H9 (cell line): ENCODE data around the gene PHLDB1. TPM values are rescaled to one million over a fixed set of nuclear protein-coding genes. Genes with fewer than 3 reads are reported as not detected.

Experiments
- DNase-seq: peaks from one replicate; pipeline ENCODE4 v3.0.0-alpha.2; 2017
- H2AFZ ChIP-seq: one replicate; pipeline ENCODE4 v1.6.1; 2013; ENCODE audit warnings: mild to moderate bottlenecking, low read length, control low read depth, moderate library complexity
- H2AK5ac ChIP-seq: 2 replicates; pipeline ENCODE4 v1.6.1; 2013; ENCODE audit warnings: low read length, control low read depth, mixed read lengths; ENCODE audit not compliant: insufficient read length
- H2BK120ac ChIP-seq: one replicate; pipeline ENCODE4 v1.6.1; 2013; ENCODE audit warnings: low read depth, mild to moderate bottlenecking, low read length, control low read depth, inconsistent platforms; ENCODE audit not compliant: poor library complexity, severe bottlenecking
- H2BK12ac ChIP-seq: 2 replicates; pipeline ENCODE4 v1.6.1; 2013; ENCODE audit warnings: low read length, control low read depth, mixed read lengths, low read depth; ENCODE audit not compliant: insufficient read length
- H2BK15ac ChIP-seq: 2 replicates; pipeline ENCODE4 v1.6.1; 2013; ENCODE audit warnings: low read depth, low read length, control low read depth
- H2BK20ac ChIP-seq: one replicate; pipeline ENCODE4 v1.6.1; 2013; ENCODE audit warnings: low read depth, mild to moderate bottlenecking, low read length, control low read depth, inconsistent platforms; ENCODE audit not compliant: poor library complexity, severe bottlenecking
- H2BK5ac ChIP-seq: 2 replicates; pipeline ENCODE4 v1.6.1; 2013; ENCODE audit warnings: low read length, control low read depth, mixed read lengths; ENCODE audit not compliant: insufficient read length
- H3K14ac ChIP-seq: 2 replicates; pipeline ENCODE4 v1.6.1; 2013; ENCODE audit warnings: low read length, control low read depth; ENCODE audit not compliant: insufficient read depth
- H3K18ac ChIP-seq: 2 replicates; pipeline ENCODE4 v1.6.1; 2013; ENCODE audit warnings: low read depth, mild to moderate bottlenecking, mixed read lengths, low read length, control low read depth; ENCODE audit not compliant: insufficient read length
- H3K23ac ChIP-seq: 2 replicates; pipeline ENCODE4 v1.6.1; 2013; ENCODE audit warnings: low read length, control low read depth, mixed read lengths, low read depth; ENCODE audit not compliant: insufficient read length
- H3K23me2 ChIP-seq: 2 replicates; pipeline ENCODE4 v1.6.1; 2013; ENCODE audit warnings: low read depth, mild to moderate bottlenecking, mixed read lengths, low read length, control low read depth; ENCODE audit not compliant: insufficient read length, poor library complexity, severe bottlenecking
- H3K27ac ChIP-seq: 2 replicates; pipeline ENCODE4 v1.5.1; 2013; ENCODE audit warnings: low read length, control low read depth, mixed read lengths, low read depth; ENCODE audit not compliant: insufficient read length
- H3K27me3 ChIP-seq: 2 replicates; pipeline ENCODE4 v1.6.1; 2013; ENCODE audit warnings: low read length, control low read depth, inconsistent platforms; ENCODE audit not compliant: insufficient read depth
- H3K4ac ChIP-seq: 2 replicates; pipeline ENCODE4 v1.6.1; 2013; ENCODE audit warnings: low read depth, mild to moderate bottlenecking, control low read depth, inconsistent platforms, low read length, moderate library complexity
- H3K4me1 ChIP-seq: 2 replicates; pipeline ENCODE4 v1.6.1; 2013; ENCODE audit warnings: low read length, control low read depth, inconsistent platforms; ENCODE audit not compliant: insufficient read depth
- H3K4me2 ChIP-seq: 2 replicates; pipeline ENCODE4 v1.6.1; 2013; ENCODE audit warnings: low read length, control low read depth, mixed read lengths; ENCODE audit not compliant: insufficient read length, insufficient read depth
- H3K56ac ChIP-seq: 2 replicates; pipeline ENCODE4 v1.6.1; 2013; ENCODE audit warnings: low read depth, mild to moderate bottlenecking, mixed read lengths, low read length, control low read depth; ENCODE audit not compliant: insufficient read length
- H3K79me1 ChIP-seq: 2 replicates; pipeline ENCODE4 v1.6.1; 2013; ENCODE audit warnings: low read depth, mild to moderate bottlenecking, moderate library complexity, low read length, control low read depth, inconsistent platforms; ENCODE audit not compliant: insufficient read depth, poor library complexity, severe bottlenecking
- H3K79me2 ChIP-seq: 2 replicates; pipeline ENCODE4 v1.6.1; 2013; ENCODE audit warnings: low read length, control low read depth, inconsistent platforms; ENCODE audit not compliant: insufficient read depth
- H3K9ac ChIP-seq: 2 replicates; pipeline ENCODE4 v1.6.1; 2013; ENCODE audit warnings: low read length, control low read depth, mixed read lengths; ENCODE audit not compliant: insufficient read length; ENCODE audit errors: extremely low read depth
- H3K9me3 ChIP-seq: one replicate; pipeline ENCODE4 v1.6.1; 2013; ENCODE audit warnings: low read depth, low read length, inconsistent platforms; ENCODE audit not compliant: control insufficient read depth
- H3T11ph ChIP-seq: one replicate; pipeline ENCODE4 v1.6.1; 2013; ENCODE audit warnings: mild to moderate bottlenecking, low read length, control low read depth, inconsistent platforms
- H4K20me1 ChIP-seq: one replicate; pipeline ENCODE4 v1.6.1; 2013; ENCODE audit not compliant: control insufficient read depth, insufficient read length, insufficient read depth
- H4K5ac ChIP-seq: 2 replicates; pipeline ENCODE4 v1.6.1; 2013; ENCODE audit warnings: low read depth, mild to moderate bottlenecking, mixed read lengths, low read length, control low read depth; ENCODE audit not compliant: insufficient read length
- H4K8ac ChIP-seq: replicated peaks from 2 replicates; pipeline ENCODE4 v1.6.1; 2013; ENCODE audit warnings: low read length, control low read depth, mixed read lengths, low read depth; ENCODE audit not compliant: insufficient read length
- H4K91ac ChIP-seq: 2 replicates; pipeline ENCODE4 v1.6.1; 2013; ENCODE audit warnings: low read depth, mild to moderate bottlenecking, moderate library complexity, mixed read lengths, low read length, control low read depth; ENCODE audit not compliant: insufficient read length
- H3K27ac Mint-ChIP-seq, 3 experiments: 2 replicates in 2 of 3; 3 replicates in 1 of 3; pipeline ENCODE4 v1.8.0; 2020 to 2021; ENCODE audit warnings: mixed read lengths in 3 of 3, mild to moderate bottlenecking in 1 of 3, moderate library complexity in 1 of 3
- H3K27me3 Mint-ChIP-seq: 2 replicates; pipeline ENCODE4 v1.8.0; 2021; ENCODE audit warnings: low read depth, mild to moderate bottlenecking, moderate library complexity, mixed read lengths
- H3K36me3 Mint-ChIP-seq, 3 experiments: 2 replicates in 2 of 3; 3 replicates in 1 of 3; pipeline ENCODE4 v1.8.0; 2020 to 2021; ENCODE audit warnings: low read depth in 3 of 3, mixed read lengths in 3 of 3; ENCODE audit not compliant: insufficient read depth in 1 of 3
- H3K4me1 Mint-ChIP-seq, 2 experiments: 2 replicates each; pipeline ENCODE4 v1.8.0; 2020; ENCODE audit warnings: mixed read lengths in 2 of 2
- H3K4me3 Mint-ChIP-seq, 2 experiments: 2 replicates in 1 of 2; 3 replicates in 1 of 2; pipeline ENCODE4 v1.8.0; 2020 to 2021; ENCODE audit warnings: mild to moderate bottlenecking in 2 of 2, mixed read lengths in 2 of 2, moderate library complexity in 1 of 2
- H3K9me3 Mint-ChIP-seq, 2 experiments: 2 replicates in 1 of 2; 3 replicates in 1 of 2; pipeline ENCODE4 v1.8.0; 2020; ENCODE audit warnings: mild to moderate bottlenecking in 2 of 2, mixed read lengths in 2 of 2, moderate library complexity in 1 of 2
- CTCF ChIP-seq: fragments of 200-600 bp; sonication (generic); conservative IDR thresholded peaks from 3 replicates; pipeline ENCODE4 v1.8.0; 2021; ENCODE audit warnings: antibody characterized with exemption, mild to moderate bottlenecking
- WGBS: extraction: QIAGEN DNeasy Blood & Tissue Kit; methylation state at CpG from one replicate; pipeline ENCODE4 v1.1.7; 2013; ENCODE audit warnings: missing lambda C conversion rate, low lambda C conversion rate, mixed read lengths; ENCODE audit not compliant: insufficient read length; ENCODE audit errors: extremely low coverage; 5-methylcytosine and 5-hydroxymethylcytosine counted together
- total RNA-seq: library from RNA; stranded (reverse); gene quantifications from 2 replicates; pipeline ENCODE4 v1.2.1, GENCODE V29; 2021

The PHLDB1 gene
- total RNA-seq, 1 experiment from 2014 or later, result 56.0 TPM

GRCh38 chr11:118672846-118673245, 65.4 kb downstream of the PHLDB1 start:
- no peak overlapping the region for H3K27ac ChIP-seq
- H3K56ac ChIP-seq, result no peak overlapping the region
- no peak overlapping the region for H3K4me2 ChIP-seq
- H4K20me1 ChIP-seq, result no peaks in the 10 kb centered on the region
- H3K4ac ChIP-seq, result no peak overlapping the region
- H3K18ac ChIP-seq, result no peak overlapping the region
- H4K8ac ChIP-seq, result no peak overlapping the region
- Mint-ChIP-seq H3K27me3 (peaks cover 6% of the 10 kb centered on the region), H3K36me3 (peaks cover 4 to 7% (median 6%) of the 10 kb centered on the region in 3 experiments; a peak in 5 of 7 replicates), H3K9me3 (peaks cover 21 to 33% of the 10 kb centered on the region in 2 experiments), H3K4me3 (no peak overlapping the region), H3K27ac (no peak overlapping the region), H3K4me1 (no peaks in the 10 kb centered on the region)
- no peak overlapping the region for H2BK20ac ChIP-seq
- H3K79me1 ChIP-seq, result no peaks in the 10 kb centered on the region
- no peak for DNase-seq
- H2BK12ac ChIP-seq, result no peak overlapping the region
- no peaks in the 10 kb centered on the region; the same call in 1 of the 2 replicates for H3K27me3 ChIP-seq
- H4K5ac ChIP-seq, result no peak overlapping the region
- no peaks in the 10 kb centered on the region for H3K9me3 ChIP-seq
- no peak overlapping the region for H3T11ph ChIP-seq
- no peak overlapping the region for H2BK5ac ChIP-seq
- no peaks in the 10 kb centered on the region for H3K23me2 ChIP-seq
- H2AFZ ChIP-seq, result no peak overlapping the region
- H3K4me1 ChIP-seq, result no peaks in the 10 kb centered on the region
- no peak overlapping the region for H2BK120ac ChIP-seq
- no peak overlapping the region for H3K9ac ChIP-seq
- WGBS, result no CpG with 5 or more reads among the region's 1 CpG
- no peak overlapping the region for H3K23ac ChIP-seq
- no peaks in the 10 kb centered on the region for H3K79me2 ChIP-seq
- H4K91ac ChIP-seq, result no peak overlapping the region
- peak; percentile 53 for TF ChIP-seq CTCF
- H3K14ac ChIP-seq, result no peak overlapping the region
- no peak overlapping the region for H2BK15ac ChIP-seq
- no peak overlapping the region for H2AK5ac ChIP-seq
